GM18498 (cell line): Measurements from ENCODE around the gene UCK2.
"Not testable (repeated sequence)": the region's sequence is repeated elsewhere in the genome, so short reads cannot be mapped to it uniquely, and the experiment has no call there.

Experiments
- ATAC-seq: cut with Tn5 transposase; IDR thresholded peaks from one replicate; pipeline ENCODE4 v1.9.1; 2021; ENCODE audit warnings: mild to moderate bottlenecking, moderate library complexity; ENCODE audit not compliant: unreplicated experiment

Gene UCK2

DNA sequence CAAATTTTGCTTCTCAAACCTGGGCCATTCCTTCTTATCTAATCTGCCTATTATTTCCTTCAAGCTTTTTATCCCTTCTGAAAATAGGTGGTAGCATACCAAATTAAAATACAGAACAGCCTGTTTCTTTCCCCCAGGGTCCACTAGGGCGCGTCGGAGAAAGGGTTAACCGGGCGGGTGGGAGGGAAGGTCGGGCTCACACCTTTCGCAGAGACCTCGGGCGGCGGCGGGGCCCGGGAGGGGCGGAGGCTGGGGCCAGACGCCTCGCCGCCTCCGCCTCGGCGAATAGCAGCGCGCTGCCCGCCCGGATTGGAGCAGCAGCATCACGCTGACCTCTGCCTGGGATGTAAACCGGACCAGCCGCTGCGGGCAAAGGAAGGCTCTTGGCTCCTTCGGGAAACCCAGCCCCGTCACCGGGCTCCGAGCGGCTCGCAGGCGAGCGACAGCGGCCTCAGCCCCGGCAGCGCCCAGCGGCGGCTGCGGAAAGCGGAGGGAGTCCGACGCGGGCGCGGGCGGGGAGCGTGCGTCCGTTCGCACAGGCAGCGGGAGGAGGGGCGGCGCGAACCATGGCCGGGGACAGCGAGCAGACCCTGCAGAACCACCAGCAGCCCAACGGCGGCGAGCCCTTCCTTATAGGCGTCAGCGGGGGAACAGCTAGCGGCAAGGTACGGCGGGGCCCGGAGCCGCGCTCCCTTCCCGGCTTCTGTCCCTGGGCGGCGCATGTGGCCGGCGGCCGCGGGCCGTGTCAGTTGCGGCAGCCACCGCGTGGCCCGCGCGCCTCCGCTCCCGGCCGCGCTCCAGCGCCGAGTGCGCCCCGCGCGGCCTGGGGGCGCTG is at the start of gene UCK2:
Gene UCK2 (plus strand): TSS at position 347 of the 835 bp plus-strand sequence. CDS start 220 bp downstream, at position 567.
- ATAC-seq: peak; percentile 72

DNA sequence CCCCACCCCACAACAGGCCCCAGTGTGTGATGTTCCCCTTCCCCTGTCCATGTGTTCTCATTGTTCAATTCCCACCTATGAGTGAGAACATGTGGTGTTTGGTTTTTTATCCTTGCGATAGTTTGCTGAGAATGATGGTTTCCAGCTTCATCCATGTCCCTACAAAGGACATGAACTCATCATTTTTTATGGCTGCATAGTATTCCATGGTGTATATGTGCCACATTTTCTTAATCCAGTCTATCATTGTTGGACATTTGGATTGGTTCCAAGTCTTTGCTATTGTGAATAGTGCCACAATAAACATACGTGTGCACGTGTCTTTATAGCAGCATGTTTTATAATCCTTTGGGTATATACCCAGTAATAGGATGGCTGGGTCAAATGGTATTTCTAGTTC is 49.2 kb upstream of the UCK2 start:
- ATAC-seq: not testable (repeated sequence)

DNA sequence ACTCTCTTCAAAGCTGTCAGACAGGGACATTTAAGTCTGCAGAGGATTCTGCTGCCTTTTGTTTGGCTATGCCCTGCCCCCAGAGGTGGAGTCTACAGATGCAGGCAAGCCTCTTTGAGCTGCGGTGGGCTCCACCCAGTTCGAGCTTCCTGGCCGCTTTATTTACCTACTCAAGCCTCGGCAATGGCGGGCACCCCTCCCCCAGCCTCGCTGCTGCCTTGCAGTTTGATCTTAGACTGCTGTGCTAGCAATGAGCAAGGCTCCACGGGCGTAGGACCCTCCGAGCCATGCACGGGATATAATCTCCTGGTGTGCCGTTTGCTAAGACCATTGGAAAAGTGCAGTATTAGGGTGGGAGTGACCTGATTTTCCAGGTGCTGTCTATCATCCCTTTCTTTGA is 43.9 kb upstream of the UCK2 start:
- not testable (repeated sequence) for ATAC-seq

DNA sequence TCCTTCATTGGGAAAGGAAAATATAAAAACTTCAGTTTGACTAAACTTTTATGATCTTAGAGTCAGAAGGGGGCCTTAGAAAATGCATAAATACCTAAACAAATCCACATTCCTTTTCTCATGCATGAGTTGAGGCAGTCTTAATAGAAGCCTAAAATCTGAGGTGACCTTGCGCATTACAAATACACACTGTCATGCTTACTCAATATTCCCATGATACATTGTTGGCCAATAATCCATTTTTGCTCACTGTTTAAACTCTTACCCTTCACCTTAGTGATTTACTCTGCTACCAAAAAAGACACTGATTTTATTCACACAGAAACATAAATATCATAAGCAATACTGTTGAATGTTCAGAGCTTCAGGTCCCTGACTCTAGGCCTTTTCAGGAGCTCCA is 39.7 kb upstream of the UCK2 start:
- ATAC-seq: no peak

DNA sequence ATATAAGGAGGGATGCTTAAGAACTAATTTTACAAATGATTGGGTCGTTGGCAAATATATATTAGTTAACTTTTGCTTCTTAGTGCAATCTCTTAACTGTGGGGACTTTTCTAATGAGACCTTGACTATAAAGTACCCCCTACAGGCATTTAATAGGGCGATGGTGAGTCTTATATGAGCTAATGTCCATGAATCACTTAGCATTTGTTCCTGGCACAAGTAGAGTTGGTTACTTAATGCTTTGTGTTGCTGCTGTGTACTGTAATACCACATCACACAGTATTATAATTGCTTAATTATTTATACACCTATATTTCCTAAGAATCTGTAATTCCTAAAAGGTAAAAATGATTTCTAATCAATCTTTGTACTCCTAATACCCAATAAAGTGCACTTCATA is 33.5 kb upstream of the UCK2 start:
- ATAC-seq: no peak

DNA sequence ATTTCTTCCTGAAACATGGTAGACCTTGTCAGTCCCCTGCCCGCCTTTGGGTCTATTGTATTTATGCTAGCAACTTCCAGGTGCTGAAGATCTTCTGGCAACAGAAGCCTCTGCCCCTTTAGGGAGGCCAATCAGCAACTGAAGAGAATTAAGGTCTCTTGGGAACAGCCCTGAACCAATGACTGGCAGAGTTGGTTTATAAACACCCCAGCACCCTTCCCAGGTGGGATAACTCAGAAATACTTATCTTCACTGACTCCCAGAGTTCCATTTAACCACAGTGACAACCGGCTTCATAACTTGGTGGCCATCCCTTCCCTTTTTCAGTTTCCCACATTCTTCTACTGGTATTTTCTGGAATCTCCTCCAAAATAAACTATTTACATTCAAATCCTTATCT is 31.5 kb upstream of the UCK2 start:
- no peak for ATAC-seq

DNA sequence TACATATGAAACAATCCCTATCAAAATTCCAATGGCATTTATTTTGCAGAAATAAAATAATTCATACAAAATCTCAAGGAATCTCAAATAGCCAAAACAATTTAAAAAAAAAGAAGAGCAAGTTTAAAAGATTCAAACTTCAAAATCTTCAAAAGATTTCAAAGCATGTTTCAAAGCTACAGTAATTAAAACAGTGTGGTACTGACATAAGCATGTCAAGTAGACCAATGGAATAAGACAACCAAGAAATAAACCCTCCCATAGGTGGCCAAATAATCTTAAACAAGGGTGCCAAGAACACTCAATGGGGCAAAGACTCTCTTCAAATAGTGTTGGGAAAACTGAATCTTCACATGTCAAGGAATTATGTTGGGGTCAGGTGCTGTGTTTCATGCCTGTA is 28.0 kb upstream of the UCK2 start:
- ATAC-seq: no peak

DNA sequence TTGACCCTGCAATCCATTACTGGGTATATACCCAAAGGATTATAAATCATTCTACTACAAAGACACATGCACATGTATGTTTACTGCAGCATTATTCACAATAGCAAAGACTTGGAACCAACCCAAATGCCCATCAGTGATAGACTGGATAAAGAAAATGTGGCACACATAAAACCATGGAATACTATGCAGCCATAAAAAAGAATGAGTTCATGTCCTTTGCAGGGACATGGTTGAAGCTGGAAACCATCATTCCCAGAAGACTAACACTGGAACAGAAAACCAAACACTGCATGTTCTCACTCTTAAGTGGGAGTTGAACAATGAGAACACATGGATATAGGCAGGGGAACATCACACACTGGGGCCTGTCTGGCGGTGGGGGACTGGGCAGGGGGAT is 22.9 kb upstream of the UCK2 start:
- not testable (repeated sequence) for ATAC-seq

DNA sequence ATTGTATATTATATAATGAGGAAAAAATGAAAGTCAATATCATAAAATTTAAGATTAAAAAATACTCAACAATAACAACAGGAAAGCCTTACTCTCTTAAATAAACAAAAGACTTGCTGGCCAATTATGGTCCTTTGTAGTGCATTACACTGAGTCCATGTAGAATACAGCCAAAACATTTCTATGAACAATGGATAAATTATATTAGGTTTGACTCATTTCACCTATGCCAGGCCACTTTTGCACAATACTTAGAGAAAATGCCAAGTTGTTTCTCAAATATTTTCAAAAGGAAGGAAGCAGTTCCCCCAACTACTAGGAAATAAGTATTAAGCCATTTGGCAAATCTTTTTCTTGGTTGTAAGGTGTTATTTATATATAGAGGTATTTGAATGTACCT is 19.8 kb upstream of the UCK2 start:
- ATAC-seq: no peak

DNA sequence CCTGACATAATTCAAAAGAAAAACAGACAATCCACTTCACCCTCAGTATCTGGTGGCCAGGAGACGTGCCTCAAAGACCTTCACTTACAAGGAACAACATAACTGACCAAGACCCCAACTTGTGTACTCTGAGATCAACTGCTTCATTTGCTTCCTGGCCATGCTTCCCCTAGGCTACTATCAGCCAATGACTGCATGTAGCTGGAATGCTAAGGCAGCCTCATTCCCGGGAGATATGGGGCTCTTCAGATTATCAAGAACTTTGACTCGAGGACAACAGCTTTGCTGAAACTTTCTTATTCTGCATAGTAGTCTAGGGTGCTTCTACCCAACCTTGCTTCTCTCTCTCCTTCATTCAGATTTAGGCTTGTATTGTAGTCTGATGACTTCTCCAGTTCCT is 11.7 kb upstream of the UCK2 start:
- ATAC-seq: no peak

DNA sequence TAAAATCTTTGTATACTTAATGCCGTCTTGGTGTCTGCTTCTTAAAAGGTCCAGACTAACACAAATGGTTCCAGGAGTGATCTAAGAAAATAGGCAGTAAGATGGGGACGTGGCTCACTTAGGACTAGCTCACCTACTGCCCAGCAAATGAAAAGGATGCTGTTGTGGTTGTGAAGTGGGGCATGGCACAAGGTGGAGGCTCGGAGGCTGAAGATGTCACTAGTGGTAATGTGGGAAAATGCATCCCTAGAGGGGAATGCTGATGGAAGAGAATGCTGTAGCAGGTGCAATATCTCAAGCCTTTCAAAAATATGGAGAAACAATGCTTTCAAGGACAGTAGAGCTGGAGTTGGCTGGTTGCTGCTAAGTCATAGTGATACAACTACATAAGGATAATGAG is 11.3 kb upstream of the UCK2 start:
- ATAC-seq: no peak

DNA sequence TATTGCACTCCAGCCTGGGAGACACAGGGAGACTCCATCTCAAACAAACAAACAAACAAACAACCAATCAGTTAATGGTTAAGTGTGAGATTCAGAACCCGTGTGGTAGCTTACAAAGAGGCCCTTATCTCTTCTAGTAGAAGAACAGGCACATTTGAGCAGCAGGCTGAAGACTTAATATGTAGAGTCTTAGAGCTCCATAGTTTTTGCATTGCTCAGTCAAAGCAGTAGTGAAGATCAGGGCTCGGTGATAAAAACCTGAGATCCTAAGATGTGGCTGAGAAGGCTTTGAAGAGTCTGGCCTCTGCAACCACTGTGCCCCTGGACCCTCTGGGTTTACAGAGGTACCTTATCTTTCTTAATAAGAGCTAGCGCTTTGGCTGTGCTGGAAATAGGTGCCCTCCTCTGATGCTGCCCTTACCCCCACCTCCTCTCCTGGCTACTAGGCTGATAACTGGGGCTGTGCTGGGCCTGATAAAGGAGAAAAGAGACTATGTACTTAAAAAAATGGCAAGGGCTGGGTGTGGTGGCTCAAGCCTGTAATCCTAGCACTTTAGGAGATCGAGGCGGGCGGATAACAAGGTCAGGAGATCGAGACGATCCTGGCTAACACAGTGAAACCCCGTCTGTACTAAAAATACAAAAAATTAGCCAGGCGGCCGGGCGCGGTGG is 10.5 kb upstream of the UCK2 start:
- ATAC-seq: no peak

DNA sequence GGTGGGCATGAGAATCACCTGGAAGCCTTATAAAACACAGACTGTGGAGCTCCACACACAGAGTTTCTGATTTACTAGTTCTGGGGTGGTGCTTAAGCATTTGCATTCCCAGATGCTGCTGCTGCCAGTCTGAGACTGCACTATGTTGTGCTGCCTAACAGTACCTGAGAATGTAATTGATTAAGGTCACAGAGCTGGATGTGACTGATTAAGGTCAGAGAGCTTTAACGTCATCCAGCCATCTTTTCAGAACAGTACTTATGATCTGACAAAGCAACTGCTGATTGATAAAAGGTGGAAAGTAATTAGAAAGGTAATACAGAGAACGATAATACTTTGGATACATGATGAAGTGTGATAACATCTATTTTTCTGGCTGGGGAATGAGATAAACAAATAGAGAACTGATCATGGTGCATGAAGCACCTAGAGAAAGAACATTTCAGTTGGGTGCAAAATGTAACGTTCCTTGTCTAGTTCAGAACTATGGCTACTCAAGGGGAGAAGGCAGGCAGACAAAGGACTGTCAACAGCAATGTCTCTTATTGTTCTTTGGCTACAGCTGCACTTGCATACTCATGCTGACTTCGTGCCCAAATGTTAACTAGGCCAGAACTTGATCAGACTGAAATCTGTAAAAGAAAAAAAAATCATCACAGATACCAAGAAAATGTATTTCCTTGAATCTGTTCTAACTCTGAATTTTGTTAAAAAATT is 3.7 kb upstream of the UCK2 start:
- ATAC-seq: no peak

DNA sequence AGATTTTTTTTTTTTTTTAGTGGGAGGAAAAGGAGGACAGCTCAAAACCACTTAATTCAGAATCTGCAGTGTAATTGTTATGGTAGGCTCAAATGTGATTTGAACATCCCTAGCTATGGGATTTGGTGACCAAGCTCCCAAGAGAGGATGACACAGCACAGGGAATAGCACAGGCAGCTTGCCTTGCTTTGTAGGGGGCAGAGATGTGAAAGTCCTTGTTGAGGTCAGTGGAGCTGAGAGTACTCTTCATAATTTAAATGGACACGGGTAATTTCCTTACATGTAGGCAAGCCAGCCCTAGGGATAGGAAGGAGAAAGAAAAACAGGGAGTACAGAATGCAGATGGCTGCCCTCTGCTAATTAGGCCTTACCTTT is 3.2 kb upstream of the UCK2 start:
- ATAC-seq: no peak

DNA sequence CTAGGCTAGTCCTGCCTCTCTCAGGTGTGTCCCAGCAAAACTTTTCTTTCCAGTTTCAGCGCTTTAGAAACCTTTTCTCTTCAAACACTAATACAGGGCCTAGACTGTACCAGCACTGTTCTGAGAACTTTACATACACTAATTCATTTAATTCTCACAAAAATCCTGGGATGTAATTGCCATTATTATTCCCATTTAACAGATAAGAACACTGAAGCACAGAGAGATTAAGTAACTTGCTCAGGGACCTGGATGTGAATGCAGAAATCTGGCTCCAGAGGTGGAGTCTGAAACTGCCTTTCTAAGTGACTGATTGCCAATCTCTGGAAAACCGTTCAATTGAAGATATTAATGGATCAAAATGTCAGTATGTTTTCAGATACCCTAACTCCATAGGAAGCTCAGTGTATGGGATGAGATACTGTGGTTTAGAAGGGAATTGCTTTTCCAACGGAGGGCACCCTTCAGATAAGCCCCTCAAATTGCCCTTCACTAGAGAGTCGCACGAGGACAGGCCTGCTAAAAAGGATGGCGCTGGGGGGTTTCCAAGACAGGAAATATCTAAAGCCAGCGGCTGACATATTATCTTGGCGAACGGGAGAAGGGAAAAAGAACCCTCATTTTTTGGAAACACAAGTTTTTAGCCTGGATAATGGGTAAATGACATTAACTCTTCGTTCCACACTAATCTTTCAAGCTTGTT is 698 bp upstream of the UCK2 start:
- no peak for ATAC-seq

DNA sequence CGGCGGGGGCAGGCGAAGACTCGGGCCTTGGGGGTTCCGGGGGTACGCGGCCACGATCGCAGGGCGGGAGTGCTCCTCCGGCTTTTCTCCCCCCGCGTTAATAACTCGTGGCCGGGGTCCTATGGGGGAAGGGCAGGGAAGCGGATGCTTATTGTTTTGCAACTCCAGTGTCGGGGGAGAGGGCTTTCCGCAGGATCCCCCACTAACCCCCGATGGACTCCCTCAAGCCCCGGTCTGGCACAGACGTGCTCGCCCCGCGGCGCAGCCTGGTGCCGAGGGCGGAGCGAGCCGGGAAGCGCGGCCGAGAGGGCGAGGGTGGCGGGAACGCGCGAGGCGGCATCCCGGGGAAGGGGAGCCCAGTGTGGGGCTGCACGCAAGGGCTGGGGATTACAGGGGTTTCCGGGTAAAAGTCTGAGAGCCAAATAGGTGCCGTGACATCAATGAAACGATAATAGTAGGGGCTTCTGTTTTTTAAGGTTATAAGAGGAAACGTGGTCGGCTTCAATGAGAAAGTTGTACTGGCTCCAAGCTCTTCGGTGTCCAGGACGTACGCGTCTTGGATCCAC is 772 bp downstream of the UCK2 start:
- peak; percentile 52 for ATAC-seq

DNA sequence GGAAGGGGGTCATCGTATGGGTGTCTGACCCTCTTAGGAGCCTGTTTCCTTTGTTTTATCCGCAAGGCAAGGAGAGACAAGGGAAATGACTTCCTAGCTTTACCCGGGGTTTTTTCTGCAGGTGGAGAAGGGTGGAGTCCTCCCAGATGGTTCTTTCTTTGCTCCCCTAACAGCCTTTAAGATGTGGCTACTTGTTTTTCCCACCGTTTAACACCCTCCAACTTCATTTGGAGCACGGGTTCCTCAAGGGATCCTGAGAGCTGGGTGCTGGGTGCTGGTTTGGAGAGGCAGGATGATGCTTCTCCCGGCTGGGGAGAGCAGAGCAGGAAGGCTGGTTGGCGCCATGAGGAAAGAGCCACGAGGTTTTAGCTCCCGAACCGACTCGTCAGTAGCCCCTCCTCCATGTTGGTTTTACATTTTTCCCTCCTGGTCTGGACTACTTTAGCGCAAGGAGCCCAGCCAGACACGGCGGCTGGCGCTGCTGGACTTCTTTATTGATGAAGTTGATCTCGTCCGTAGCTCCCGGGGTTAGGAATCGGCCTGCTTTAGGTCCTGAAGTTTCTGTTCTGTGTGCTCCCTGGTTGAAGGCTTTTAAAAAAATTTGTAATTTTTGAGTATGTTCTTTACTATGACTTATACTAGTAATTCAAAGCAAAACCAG is 1.4 kb downstream of the UCK2 start:
- peak; percentile 2 for ATAC-seq

DNA sequence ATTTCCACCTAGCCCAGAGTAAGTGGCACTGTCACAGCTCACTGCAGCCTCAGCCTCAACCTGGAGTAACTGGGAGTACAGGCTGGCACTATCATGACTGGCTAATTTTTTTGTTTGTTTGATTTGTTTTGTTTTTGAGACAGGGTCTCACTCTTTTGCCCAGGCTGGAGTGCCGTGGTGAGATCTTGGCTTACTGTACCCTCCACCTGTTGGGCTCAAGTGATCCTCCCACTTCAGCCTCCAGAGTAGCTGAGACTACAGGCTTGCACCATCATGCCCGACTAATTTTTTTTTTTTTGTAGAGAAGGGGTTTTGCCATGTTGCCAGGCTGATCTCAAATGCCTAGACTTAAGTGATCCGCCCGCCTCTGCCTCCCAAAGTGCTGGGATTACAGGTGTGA is 2.5 kb downstream of the UCK2 start:
- ATAC-seq: no peak

DNA sequence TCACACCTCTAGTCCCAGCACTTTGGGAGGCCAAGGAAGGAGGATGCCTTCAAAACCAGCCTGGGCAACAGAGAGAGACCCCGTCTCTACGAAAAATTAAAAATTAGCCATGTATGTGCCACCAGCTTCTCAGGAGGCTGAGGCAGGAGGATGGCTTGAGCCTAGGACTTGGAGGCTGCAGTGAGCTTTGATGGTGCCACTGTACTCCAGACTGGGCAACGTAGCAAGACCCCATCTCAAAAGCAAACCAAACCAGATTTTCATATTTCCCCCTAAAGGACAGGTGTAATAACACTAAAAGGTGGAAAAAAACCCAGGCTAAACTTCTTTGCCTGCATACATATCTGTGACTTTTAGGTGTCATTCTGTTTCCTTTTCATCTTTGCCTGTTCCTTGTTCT is 3.7 kb downstream of the UCK2 start:
- no peak for ATAC-seq

DNA sequence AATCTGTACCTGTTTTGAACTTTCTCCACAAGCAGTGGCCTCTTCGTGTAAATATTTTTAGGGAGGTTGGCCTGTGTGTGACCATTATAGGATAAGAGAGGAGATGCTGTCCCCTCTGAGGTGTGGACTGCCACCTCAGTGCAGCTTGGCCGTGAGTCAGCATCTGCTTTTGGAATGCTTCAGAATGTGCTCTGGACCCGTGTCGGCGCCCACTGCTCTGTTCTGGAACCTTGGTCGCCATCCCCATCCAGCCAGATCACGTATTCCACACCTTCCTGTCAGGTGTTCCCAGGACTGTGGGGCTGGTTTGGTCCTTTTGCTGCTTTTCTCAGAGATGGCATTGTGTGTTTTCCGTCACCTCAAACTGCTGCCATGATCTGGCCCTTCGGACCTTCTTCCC is 5.5 kb downstream of the UCK2 start:
- ATAC-seq: no peak
